Progenitor cell of endocrine pancreas (in vitro differentiated cells): ENCODE measurements around the gene SLC4A9. TPM values are rescaled to one million over a fixed set of nuclear protein-coding genes. Genes with fewer than 3 reads are reported as not detected.

ENCODE experiments used
- DNase-seq: peaks from one replicate; pipeline ENCODE4 v3.0.0; 2021; ENCODE audit warnings: low spot score; ENCODE audit not compliant: unreplicated experiment
- H3K27ac Mint-ChIP-seq: 2 replicates; pipeline ENCODE4 v1.8.0; 2021; ENCODE audit warnings: mild to moderate bottlenecking, moderate library complexity, mixed read lengths
- H3K27me3 Mint-ChIP-seq: 2 replicates; pipeline ENCODE4 v1.8.0; 2021; ENCODE audit warnings: mixed read lengths
- H3K36me3 Mint-ChIP-seq: 2 replicates; pipeline ENCODE4 v1.8.0; 2022; ENCODE audit warnings: mixed read lengths; ENCODE audit not compliant: insufficient read depth
- H3K4me1 Mint-ChIP-seq: 2 replicates; pipeline ENCODE4 v1.8.0; 2021; ENCODE audit warnings: low read depth, mixed read lengths
- H3K4me3 Mint-ChIP-seq: 2 replicates; pipeline ENCODE4 v1.8.0; 2021; ENCODE audit warnings: low read depth, mild to moderate bottlenecking, moderate library complexity, mixed read lengths
- H3K9me3 Mint-ChIP-seq: 2 replicates; pipeline ENCODE4 v1.8.0; 2021; ENCODE audit warnings: low read depth, mixed read lengths
- total RNA-seq: library from RNA; stranded (reverse); gene quantifications from 2 replicates; pipeline ENCODE4 v1.2.1, GENCODE V29; 2021
- TF ChIP-seq, protein P1 (sequence below): fragments of 200-600 bp; sonication (generic); IDR thresholded peaks from one replicate; pipeline ENCODE4 v1.5.0; 2021; ENCODE audit warnings: antibody characterized with exemption, mild to moderate bottlenecking; ENCODE audit not compliant: unreplicated experiment

SLC4A9 gene
- total RNA-seq, 1 donor from 2014 or later, result 0.31 TPM

DNA sequence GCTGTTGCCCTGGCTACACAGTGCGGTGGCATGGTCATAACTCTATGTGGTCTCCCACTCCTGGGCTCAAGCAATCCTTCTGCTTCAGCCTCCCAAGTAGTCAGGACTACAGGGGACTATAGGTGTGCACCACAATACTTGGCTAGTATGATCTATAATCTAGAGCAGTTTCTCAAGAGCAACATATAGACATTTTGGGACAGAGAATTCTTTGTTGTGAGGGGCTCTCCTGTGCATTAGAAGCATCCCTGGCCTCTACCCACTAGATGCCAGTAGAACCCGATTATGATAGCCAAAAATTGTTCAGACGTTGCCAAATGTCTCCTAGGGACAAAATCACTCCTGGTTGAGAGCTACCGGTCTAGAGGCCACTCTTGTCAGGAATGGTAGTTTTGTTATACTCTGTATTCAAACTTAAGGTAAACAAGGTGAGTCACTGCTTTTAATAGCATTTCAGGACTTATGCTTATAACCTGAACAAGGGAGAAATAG, 48.8 kb downstream of the SLC4A9 start:
- TF ChIP-seq, protein P1, sequence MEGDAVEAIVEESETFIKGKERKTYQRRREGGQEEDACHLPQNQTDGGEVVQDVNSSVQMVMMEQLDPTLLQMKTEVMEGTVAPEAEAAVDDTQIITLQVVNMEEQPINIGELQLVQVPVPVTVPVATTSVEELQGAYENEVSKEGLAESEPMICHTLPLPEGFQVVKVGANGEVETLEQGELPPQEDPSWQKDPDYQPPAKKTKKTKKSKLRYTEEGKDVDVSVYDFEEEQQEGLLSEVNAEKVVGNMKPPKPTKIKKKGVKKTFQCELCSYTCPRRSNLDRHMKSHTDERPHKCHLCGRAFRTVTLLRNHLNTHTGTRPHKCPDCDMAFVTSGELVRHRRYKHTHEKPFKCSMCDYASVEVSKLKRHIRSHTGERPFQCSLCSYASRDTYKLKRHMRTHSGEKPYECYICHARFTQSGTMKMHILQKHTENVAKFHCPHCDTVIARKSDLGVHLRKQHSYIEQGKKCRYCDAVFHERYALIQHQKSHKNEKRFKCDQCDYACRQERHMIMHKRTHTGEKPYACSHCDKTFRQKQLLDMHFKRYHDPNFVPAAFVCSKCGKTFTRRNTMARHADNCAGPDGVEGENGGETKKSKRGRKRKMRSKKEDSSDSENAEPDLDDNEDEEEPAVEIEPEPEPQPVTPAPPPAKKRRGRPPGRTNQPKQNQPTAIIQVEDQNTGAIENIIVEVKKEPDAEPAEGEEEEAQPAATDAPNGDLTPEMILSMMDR, result no peak
- no peak for DNase-seq
- H3K27ac Mint-ChIP-seq, result peak overlapping the region; percentile 70
- no peaks in the 10 kb centered on the region for H3K36me3 Mint-ChIP-seq
- no peaks in the 10 kb centered on the region for H3K27me3 Mint-ChIP-seq
- H3K4me1 Mint-ChIP-seq, result peaks cover 13% of the 10 kb centered on the region
- no peaks in the 10 kb centered on the region for H3K9me3 Mint-ChIP-seq
- no peak overlapping the region for H3K4me3 Mint-ChIP-seq

GRCh38 chr5:140413230-140413629, 53.2 kb downstream of the SLC4A9 start:
- H3K9me3 Mint-ChIP-seq, result peaks cover 3% of the 10 kb centered on the region
- DNase-seq, result no peak
- H3K4me1 Mint-ChIP-seq, result peaks cover 5% of the 10 kb centered on the region
- no peaks in the 10 kb centered on the region for H3K27me3 Mint-ChIP-seq
- no peak overlapping the region for H3K4me3 Mint-ChIP-seq
- no peak overlapping the region for H3K27ac Mint-ChIP-seq
- peaks cover 6% of the 10 kb centered on the region for H3K36me3 Mint-ChIP-seq
- TF ChIP-seq, protein P1, result no peak

- no peak overlapping the region for H3K27ac Mint-ChIP-seq
- peaks cover 20% of the 10 kb centered on the region for H3K4me1 Mint-ChIP-seq
- H3K9me3 Mint-ChIP-seq, result peaks cover 3% of the 10 kb centered on the region
- H3K27me3 Mint-ChIP-seq, result no peaks in the 10 kb centered on the region
- H3K4me3 Mint-ChIP-seq, result no peak overlapping the region
- H3K36me3 Mint-ChIP-seq, result peaks cover 7% of the 10 kb centered on the region
- no peak for DNase-seq
- TF ChIP-seq, protein P1, result no peak
These were observed 57.2 kb downstream of the SLC4A9 start for GRCh38 chr5:140417235-140417634.

DNA sequence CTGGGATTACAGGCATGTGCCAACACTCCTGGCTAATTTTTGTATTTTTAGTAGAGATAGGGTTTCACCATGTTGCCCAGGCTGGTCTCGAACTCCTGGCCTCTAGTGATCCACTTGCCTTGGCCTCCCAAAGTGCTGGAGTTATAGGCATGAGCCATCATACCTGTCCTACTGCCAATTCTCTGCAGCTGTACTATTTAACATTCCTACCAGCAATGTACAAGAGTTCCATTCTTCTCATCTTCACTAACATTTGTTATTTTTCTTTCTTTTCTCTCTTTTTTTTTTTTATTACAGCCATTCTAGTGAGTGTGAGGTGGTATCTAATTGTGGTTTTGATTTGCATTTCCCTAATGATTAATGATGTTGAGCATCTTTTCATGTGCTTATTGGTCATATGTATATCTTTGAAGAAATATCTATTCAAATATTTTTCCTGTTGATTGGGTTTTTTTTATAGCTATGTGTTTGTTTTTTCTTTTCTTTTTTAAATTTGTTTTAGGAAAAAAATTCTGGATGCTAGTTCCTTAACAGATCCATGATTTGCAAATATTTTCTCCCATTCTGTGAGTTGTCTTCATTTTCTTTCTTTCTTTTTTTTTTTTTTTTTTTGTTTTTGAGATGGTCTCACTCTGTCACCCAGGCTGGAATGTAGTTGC, 59.0 kb downstream of the SLC4A9 start:
- Mint-ChIP-seq H3K4me1 (peaks cover 16% of the 10 kb centered on the region), H3K36me3 (peaks cover 7% of the 10 kb centered on the region), H3K4me3 (no peak overlapping the region), H3K9me3 (peaks cover 3% of the 10 kb centered on the region), H3K27me3 (no peaks in the 10 kb centered on the region), H3K27ac (no peak overlapping the region)
- no peak for DNase-seq
- TF ChIP-seq, protein P1, result no peak

GRCh38 chr5:140420226-140420570, 60.2 kb downstream of the SLC4A9 start:
- H3K27ac Mint-ChIP-seq, result no peak overlapping the region

More at GRCh38 chr5:140420226-140420570, 60.2 kb downstream of the SLC4A9 start:
- H3K9me3 Mint-ChIP-seq, result peaks cover 3% of the 10 kb centered on the region
- TF ChIP-seq, protein P1, result no peak
- no peaks in the 10 kb centered on the region for H3K27me3 Mint-ChIP-seq
- H3K36me3 Mint-ChIP-seq, result peaks cover 5% of the 10 kb centered on the region
- DNase-seq, result no peak
- H3K4me1 Mint-ChIP-seq, result peaks cover 16% of the 10 kb centered on the region
- no peak overlapping the region for H3K4me3 Mint-ChIP-seq
